ENCODE results near the gene MZB1. TPM values are rescaled to one million over a fixed set of nuclear protein-coding genes. Genes with fewer than 3 reads are reported as not detected.

Gene MZB1
- total and polyA plus RNA-seq, 2 of the 13 experiments (the other 11 are each of a cell fraction or from before 2014, with no cell fraction given) = 0.31 to 0.40 TPM

DNA sequence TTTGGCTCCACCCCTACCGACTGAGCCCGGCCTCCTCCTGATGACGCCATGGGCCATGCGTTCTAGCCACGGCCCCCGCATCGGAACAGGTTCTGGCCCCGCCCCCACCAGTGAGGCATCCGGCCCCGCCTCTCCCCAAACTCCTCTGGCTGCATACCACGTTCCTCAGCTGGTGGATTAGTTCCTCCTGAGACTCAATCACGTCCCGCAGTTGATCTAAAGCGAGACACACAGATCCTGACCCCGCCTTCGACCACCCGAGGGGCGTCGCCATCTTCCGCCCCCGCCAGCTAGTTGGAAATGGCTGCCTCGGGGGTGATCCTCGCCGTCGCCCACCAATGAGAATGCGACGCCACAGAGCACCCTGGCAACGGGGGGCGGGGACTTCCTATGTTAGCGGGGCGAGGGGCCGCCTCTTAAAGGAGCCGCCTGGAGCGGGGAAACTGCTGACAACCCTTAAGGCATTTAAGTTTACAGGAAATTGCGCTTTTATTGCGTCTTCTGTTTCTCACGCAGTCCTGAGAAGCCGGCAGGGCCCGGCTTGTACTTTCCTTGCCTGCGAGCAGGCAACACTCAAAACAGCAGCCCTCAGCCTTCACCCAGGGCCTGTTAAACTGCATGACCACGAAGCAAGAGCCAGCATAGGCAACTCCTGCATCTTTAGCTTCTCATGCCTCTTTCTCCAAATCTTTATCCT is 14.2 kb upstream of the MZB1 start, which contains the start of gene SPATA24:
TSS of gene SPATA24 (minus strand) at position 303 of the 697 bp plus-strand sequence. CDS start at position 274, 29 bp downstream.
- H3K4me3 ChIP-seq (replicated peaks in 1 of 3; ENCODE audit: insufficient read depth in 1 of 3, low read depth in 2 of 3, low read length in 3 of 3) = peak within 1 kb of the TSS; percentile 59 to 77 (median 60)
- DNase-seq (ENCODE audit: low spot score) (peak; percentile 89), ATAC-seq (peak; percentile 94), FAIRE-seq (peak; percentile 72)
- intact Hi-C loops (cut with micrococcal nuclease; ENCODE audit: unreplicated experiment) (loop anchor here (2.0 kb wide), 1 partner anchor 19 kb away; no protein-coding TSS in a partner anchor), in situ Hi-C loops (cut with HindIII; ENCODE audit: extremely low pct_ligation_motif_present, low pct_unique_long_range_greater_than_20kb) (no loop called here)
- H4K20me1 ChIP-seq (ENCODE audit: insufficient read depth, low read length) = no peaks in the 10 kb centered on the region; the same call in 1 of the 2 replicates
- H3K36me3 ChIP-seq (replicated peaks in 1 of 2; ENCODE audit: control insufficient read depth in 1 of 2, insufficient read depth in 2 of 2, low read length in 2 of 2) = no peaks in the 10 kb centered on the region; a peak in 2 of 5 replicates
- ChIA-PET CTCF (ENCODE audit: low intra/inter-chr PET ratio, low total read pairs) (no interaction called here), POLR2A (interaction anchor here (0.7 to 1.4 kb wide), 8 partner anchors 9 to 99 kb away, joined by 3 to 8 read pairs (median 4); partner anchors contain the start of genes DNAJC18, PROB1 and SLC23A1)
- H3K4me2 ChIP-seq (ENCODE audit: low read depth, low read length) = peak within 1 kb of the TSS; percentile 99
- WGBS (ENCODE audit: low lambda C conversion rate) = under 1% methylated on average over 27 of the region's 41 CpGs
- H3K27ac ChIP-seq (ENCODE audit: extremely low read length, insufficient read depth, low read length) = peak within 1 kb of the TSS; percentile 78
- H3K9me3 ChIP-seq (ENCODE audit: low read length) = no peaks in the 10 kb centered on the region
- H3K79me2 ChIP-seq (ENCODE audit: insufficient read depth, low read length) = peaks cover 2% of the 10 kb centered on the region
- no TSS peak for BruUV-seq (replicated peaks)
- peak within 1 kb of the TSS; percentile 34 for H2AFZ ChIP-seq (ENCODE audit: low read length)
- H3K4me1 ChIP-seq (ENCODE audit: insufficient read depth, low read length) = peaks cover 52% of the 10 kb centered on the region
- no peaks in the 10 kb centered on the region for H3K27me3 ChIP-seq (ENCODE audit: control insufficient read depth in 1 of 2, insufficient read depth in 2 of 2, low read length in 2 of 2)
- H3K9ac ChIP-seq (ENCODE audit: insufficient read depth, low read depth, low read length) = peak within 1 kb of the TSS; percentile 76
- TF ChIP-seq, protein P1, sequence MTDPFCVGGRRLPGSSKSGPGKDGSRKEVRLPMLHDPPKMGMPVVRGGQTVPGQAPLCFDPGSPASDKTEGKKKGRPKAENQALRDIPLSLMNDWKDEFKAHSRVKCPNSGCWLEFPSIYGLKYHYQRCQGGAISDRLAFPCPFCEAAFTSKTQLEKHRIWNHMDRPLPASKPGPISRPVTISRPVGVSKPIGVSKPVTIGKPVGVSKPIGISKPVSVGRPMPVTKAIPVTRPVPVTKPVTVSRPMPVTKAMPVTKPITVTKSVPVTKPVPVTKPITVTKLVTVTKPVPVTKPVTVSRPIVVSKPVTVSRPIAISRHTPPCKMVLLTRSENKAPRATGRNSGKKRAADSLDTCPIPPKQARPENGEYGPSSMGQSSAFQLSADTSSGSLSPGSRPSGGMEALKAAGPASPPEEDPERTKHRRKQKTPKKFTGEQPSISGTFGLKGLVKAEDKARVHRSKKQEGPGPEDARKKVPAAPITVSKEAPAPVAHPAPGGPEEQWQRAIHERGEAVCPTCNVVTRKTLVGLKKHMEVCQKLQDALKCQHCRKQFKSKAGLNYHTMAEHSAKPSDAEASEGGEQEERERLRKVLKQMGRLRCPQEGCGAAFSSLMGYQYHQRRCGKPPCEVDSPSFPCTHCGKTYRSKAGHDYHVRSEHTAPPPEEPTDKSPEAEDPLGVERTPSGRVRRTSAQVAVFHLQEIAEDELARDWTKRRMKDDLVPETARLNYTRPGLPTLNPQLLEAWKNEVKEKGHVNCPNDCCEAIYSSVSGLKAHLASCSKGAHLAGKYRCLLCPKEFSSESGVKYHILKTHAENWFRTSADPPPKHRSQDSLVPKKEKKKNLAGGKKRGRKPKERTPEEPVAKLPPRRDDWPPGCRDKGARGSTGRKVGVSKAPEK (CRISPR knock-in tag; IDR thresholded peaks at IDR 0.05; ENCODE audit: borderline replicate concordance) = 0 out of 2 replicates have a peak, but pooled peaks have one; percentile 44
- TF ChIP-seq ZNF788 (CRISPR knock-in tag; IDR thresholded peaks at IDR 0.05; ENCODE audit: borderline replicate concordance) (0 out of 2 replicates have a peak, but pooled peaks have one; percentile 13), NR1H2 (CRISPR knock-in tag; IDR thresholded peaks at IDR 0.05; ENCODE audit: borderline replicate concordance, low read depth) (no peak), POLR2AphosphoS5 (IDR thresholded peaks at IDR 0.05; ENCODE audit: low read depth, low read length) (peak; percentile 69), PHF21A (CRISPR knock-in tag; IDR thresholded peaks at IDR 0.05) (0 out of 2 replicates have a peak, but pooled peaks have one; percentile 26), GABPA (IDR thresholded peaks at IDR 0.05; ENCODE audit: low read depth, low read length) (no peak), GABPA (CRISPR knock-in tag; IDR thresholded peaks at IDR 0.05; ENCODE audit: low read depth) (peak; percentile 79), KDM6A (CRISPR knock-in tag; IDR thresholded peaks at IDR 0.05; ENCODE audit: low read depth) (no peak), SP5 (CRISPR knock-in tag; IDR thresholded peaks at IDR 0.05; ENCODE audit: borderline replicate concordance, low read depth) (peak; percentile 43; the same call in 1 of the 2 replicates), TEAD3 (CRISPR knock-in tag; optimal IDR thresholded peaks at IDR 0.05; ENCODE audit: borderline replicate concordance) (peak; percentile 64), ZNF564 (CRISPR knock-in tag; IDR thresholded peaks at IDR 0.05) (no peak), ZNF773 (CRISPR knock-in tag; IDR thresholded peaks at IDR 0.05; ENCODE audit: borderline replicate concordance) (no peak), ZBTB4 (CRISPR knock-in tag; IDR thresholded peaks at IDR 0.05; ENCODE audit: borderline replicate concordance) (no peak), ZNF660 (CRISPR knock-in tag; IDR thresholded peaks at IDR 0.05; ENCODE audit: borderline replicate concordance, low read depth) (no peak), SP4 (CRISPR knock-in tag; IDR thresholded peaks at IDR 0.05) (peak; percentile 87), ZFP90 (CRISPR knock-in tag; IDR thresholded peaks at IDR 0.05; ENCODE audit: borderline replicate concordance) (peak; percentile 86)
- TF ChIP-seq, protein P2, sequence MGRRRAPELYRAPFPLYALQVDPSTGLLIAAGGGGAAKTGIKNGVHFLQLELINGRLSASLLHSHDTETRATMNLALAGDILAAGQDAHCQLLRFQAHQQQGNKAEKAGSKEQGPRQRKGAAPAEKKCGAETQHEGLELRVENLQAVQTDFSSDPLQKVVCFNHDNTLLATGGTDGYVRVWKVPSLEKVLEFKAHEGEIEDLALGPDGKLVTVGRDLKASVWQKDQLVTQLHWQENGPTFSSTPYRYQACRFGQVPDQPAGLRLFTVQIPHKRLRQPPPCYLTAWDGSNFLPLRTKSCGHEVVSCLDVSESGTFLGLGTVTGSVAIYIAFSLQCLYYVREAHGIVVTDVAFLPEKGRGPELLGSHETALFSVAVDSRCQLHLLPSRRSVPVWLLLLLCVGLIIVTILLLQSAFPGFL (CRISPR knock-in tag; IDR thresholded peaks at IDR 0.05) = no peak
